ENCODE measurements around the gene L2HGDH. TPM values are rescaled to one million over a fixed set of nuclear protein-coding genes. Genes with fewer than 3 reads are reported as not detected.

L2HGDH gene
- total RNA-seq, 4 donors from 2014 or later, result 8.6 to 13.4 (median 10.9) TPM

DNA sequence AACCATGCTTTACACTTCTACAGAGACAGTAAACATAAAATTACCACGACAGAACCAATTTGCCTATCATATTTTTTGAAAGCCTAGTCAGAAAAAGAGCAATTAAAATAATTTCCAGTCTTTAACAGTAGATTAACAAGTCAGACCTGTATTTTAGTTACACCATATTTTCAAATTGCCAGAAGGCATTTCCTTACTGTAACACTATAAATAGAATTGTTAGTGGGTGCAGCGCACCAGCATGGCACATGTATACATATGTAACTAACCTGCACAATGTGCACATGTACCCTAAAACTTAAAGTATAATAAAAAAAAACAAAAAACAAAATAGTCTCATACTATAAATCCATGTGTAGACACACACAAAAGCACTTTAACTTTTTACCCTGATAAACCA is 96.6 kb downstream of the L2HGDH start:
- ATAC-seq (no peak), DNase-seq (no peak)
- TF ChIP-seq POLR2A (IDR thresholded peaks at IDR 0.05), result no peak
- TF ChIP-seq, protein P1, sequence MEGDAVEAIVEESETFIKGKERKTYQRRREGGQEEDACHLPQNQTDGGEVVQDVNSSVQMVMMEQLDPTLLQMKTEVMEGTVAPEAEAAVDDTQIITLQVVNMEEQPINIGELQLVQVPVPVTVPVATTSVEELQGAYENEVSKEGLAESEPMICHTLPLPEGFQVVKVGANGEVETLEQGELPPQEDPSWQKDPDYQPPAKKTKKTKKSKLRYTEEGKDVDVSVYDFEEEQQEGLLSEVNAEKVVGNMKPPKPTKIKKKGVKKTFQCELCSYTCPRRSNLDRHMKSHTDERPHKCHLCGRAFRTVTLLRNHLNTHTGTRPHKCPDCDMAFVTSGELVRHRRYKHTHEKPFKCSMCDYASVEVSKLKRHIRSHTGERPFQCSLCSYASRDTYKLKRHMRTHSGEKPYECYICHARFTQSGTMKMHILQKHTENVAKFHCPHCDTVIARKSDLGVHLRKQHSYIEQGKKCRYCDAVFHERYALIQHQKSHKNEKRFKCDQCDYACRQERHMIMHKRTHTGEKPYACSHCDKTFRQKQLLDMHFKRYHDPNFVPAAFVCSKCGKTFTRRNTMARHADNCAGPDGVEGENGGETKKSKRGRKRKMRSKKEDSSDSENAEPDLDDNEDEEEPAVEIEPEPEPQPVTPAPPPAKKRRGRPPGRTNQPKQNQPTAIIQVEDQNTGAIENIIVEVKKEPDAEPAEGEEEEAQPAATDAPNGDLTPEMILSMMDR (IDR thresholded peaks at IDR 0.05 in 4 of 5, conservative IDR thresholded peaks at IDR 0.05 in 1 of 5), result no peak
- Histone ChIP-seq H3K27me3 (no peaks in the 10 kb centered on the region), H3K4me3 (no peak overlapping the region), H3K27ac (peak overlapping the region in 1 of 4 donors; percentile 19), H3K4me1 (peaks cover 45 to 47% of the 10 kb centered on the region in 2 donors), H3K9me3 (no peaks in the 10 kb centered on the region), H3K36me3 (no peaks in the 10 kb centered on the region)
- in situ Hi-C loops (cut with MboI; ENCODE audit: low sequenced_read_pairs in 4 of 4), result no loop called here
- intact Hi-C loops (cut with DNase I; ENCODE audit: low total_unique reads), result no loop called here

DNA sequence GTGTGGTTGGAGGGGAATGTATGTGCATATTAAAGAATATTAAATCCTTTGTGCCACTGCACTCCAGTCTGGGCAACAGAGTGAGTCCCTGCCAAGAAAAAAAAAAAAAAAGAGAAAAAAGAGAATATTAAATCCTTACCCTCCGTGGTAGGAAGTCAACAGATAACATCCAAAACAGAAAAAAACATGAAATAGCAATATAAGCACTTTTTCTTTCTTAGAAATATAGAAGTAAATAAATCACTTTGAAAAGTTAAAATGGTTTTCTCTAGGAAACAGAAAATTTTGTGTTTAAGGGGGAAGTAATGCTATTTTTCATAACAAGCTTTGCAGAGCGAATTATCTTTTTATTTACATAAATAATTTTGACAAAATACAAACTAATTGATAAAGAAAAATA is 98.2 kb downstream of the L2HGDH start:
- Histone ChIP-seq H3K4me3 (no peak overlapping the region), H3K36me3 (no peaks in the 10 kb centered on the region), H3K9me3 (no peaks in the 10 kb centered on the region), H3K27me3 (no peaks in the 10 kb centered on the region), H3K27ac (no peak overlapping the region), H3K4me1 (peaks cover 45 to 48% of the 10 kb centered on the region in 2 donors)
- intact Hi-C loops (cut with DNase I; ENCODE audit: low total_unique reads) (no loop called here), in situ Hi-C loops (cut with MboI; ENCODE audit: low sequenced_read_pairs in 4 of 4) (no loop called here)
- no peak for ATAC-seq
- TF ChIP-seq, protein P1 (IDR thresholded peaks at IDR 0.05 in 4 of 5, conservative IDR thresholded peaks at IDR 0.05 in 1 of 5), result no peak
- TF ChIP-seq POLR2A (IDR thresholded peaks at IDR 0.05), result no peak
- DNase-seq, result no peak

DNA sequence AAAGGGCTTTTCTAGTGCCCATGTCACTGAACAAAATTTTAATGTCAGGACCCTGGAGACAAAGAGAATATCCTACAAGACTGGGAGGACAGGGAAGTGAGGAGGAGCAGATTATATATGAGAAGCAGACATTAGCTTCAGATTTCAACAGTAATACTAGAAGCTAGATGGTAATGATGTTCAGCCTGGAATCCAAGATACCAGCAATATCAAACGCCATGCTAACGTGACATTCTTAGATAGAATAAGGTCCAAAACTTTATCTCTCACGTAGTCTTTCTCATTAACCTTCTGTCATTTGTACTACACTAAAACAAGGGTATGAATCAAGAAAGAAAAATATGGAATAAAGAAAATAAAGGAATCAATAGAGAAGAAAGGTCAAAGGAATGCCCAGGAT is 99.3 kb downstream of the L2HGDH start:
- in situ Hi-C loops (cut with MboI; ENCODE audit: low sequenced_read_pairs in 4 of 4) (no loop called here), intact Hi-C loops (cut with DNase I; ENCODE audit: low total_unique reads) (no loop called here)
- TF ChIP-seq, protein P1 (IDR thresholded peaks at IDR 0.05 in 4 of 5, conservative IDR thresholded peaks at IDR 0.05 in 1 of 5), result no peak
- no peak for TF ChIP-seq POLR2A (IDR thresholded peaks at IDR 0.05)
- H3K4me1 ChIP-seq, result peaks cover 37 to 40% of the 10 kb centered on the region in 2 donors
- DNase-seq, result no peak
- H3K4me3 ChIP-seq, result no peak overlapping the region
- no peak for ATAC-seq
- no peaks in the 10 kb centered on the region for H3K27me3 ChIP-seq
- H3K36me3 ChIP-seq, result no peaks in the 10 kb centered on the region
- H3K9me3 ChIP-seq, result no peaks in the 10 kb centered on the region
- no peak overlapping the region for H3K27ac ChIP-seq

DNA sequence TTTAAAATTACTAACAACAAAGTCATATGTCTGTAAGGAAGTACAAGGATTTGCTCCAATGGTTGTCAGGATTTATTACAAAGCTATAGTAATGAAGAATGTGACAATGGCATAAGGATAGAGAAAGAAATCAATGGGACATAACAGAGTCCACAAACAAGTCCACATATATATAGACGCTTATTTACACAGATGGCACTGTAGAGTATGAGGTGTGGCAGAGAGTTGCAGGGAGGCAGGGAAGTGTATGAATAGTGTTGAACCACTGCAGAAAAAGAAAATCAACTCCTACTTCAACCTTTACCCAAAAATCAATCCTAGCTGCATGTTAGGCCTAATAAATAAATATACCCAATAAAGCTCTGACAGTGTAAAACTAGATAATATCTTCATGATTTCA is 102.0 kb downstream of the L2HGDH start:
- Histone ChIP-seq H3K27me3 (no peaks in the 10 kb centered on the region), H3K4me1 (peaks cover 24 to 31% of the 10 kb centered on the region in 2 donors), H3K4me3 (no peak overlapping the region), H3K36me3 (no peaks in the 10 kb centered on the region), H3K9me3 (no peaks in the 10 kb centered on the region), H3K27ac (no peak overlapping the region)
- intact Hi-C loops (cut with DNase I; ENCODE audit: low total_unique reads) (no loop called here), in situ Hi-C loops (cut with MboI; ENCODE audit: low sequenced_read_pairs in 4 of 4) (no loop called here)
- DNase-seq, result no peak
- no peak for ATAC-seq
- no peak for TF ChIP-seq POLR2A (IDR thresholded peaks at IDR 0.05)
- TF ChIP-seq, protein P1 (IDR thresholded peaks at IDR 0.05 in 4 of 5, conservative IDR thresholded peaks at IDR 0.05 in 1 of 5), result no peak

DNA sequence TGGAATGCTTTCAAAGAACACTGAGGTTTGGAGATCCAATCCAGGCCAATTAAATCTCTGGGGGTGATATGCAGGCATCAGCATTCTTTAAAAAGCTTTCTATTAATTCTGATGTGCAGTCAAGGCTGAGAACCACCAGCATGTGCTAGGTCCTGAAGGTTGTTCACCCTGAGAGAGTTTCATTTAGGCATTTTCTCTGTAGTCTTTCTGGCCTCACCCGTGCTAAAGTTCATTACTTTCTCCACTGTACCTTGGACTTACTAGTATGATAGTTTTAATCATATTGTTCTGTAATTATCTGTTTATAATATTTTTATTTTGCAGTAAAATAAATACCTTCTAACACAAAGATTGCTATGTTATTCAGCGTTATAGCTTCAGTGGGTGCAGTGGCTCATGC is 113.5 kb downstream of the L2HGDH start:
- ATAC-seq, result no peak

More for the DNA sequence above, 113.5 kb downstream of the L2HGDH start:
- H3K27ac ChIP-seq, result no peak overlapping the region
- peaks cover 0 to 22% of the 10 kb centered on the region in 2 donors for H3K36me3 ChIP-seq
- H3K27me3 ChIP-seq, result no peaks in the 10 kb centered on the region
- no peak for DNase-seq
- no peak for TF ChIP-seq POLR2A (IDR thresholded peaks at IDR 0.05)
- TF ChIP-seq, protein P1 (IDR thresholded peaks at IDR 0.05 in 4 of 5, conservative IDR thresholded peaks at IDR 0.05 in 1 of 5), result no peak
- intact Hi-C loops (cut with DNase I; ENCODE audit: low total_unique reads), result no loop called here
- in situ Hi-C loops (cut with MboI; ENCODE audit: low sequenced_read_pairs in 4 of 4), result no loop called here
- no peak overlapping the region for H3K4me3 ChIP-seq
- H3K4me1 ChIP-seq, result no peaks in the 10 kb centered on the region
- no peaks in the 10 kb centered on the region for H3K9me3 ChIP-seq

Data from gastrocnemius medialis (tissue), 4 donors.